Measurements from ENCODE around the gene TSPAN7.

TSPAN7 gene

GRCh38 chrX:38643903-38644302 is 82.6 kb downstream of the TSPAN7 start:
- no peaks in the 10 kb centered on the region for H3K36me3 ChIP-seq (ENCODE audit: insufficient read depth, low read length)
- H2AFZ ChIP-seq (ENCODE audit: low read length, unreplicated experiment) = no peak overlapping the region
- peaks cover 7% of the 10 kb centered on the region for H3K27me3 ChIP-seq (ENCODE audit: insufficient read depth, low read length)
- no peak overlapping the region for H3K27ac ChIP-seq (ENCODE audit: low read depth, low read length)
- H3K4me1 ChIP-seq (ENCODE audit: control insufficient read depth, insufficient read depth, low read length, unreplicated experiment) = no peaks in the 10 kb centered on the region
- no peaks in the 10 kb centered on the region for H3K79me2 ChIP-seq (ENCODE audit: control insufficient read depth, insufficient read depth, low read length, unreplicated experiment)
- H3K4me3 ChIP-seq (ENCODE audit: low read depth, low read length) = no peak overlapping the region

- Histone ChIP-seq H3K27ac (ENCODE audit: low read depth, low read length) (no peak overlapping the region), H3K36me3 (ENCODE audit: insufficient read depth, low read length) (no peaks in the 10 kb centered on the region), H2AFZ (ENCODE audit: low read length, unreplicated experiment) (no peak overlapping the region), H3K4me3 (ENCODE audit: low read depth, low read length) (no peak overlapping the region), H3K27me3 (ENCODE audit: insufficient read depth, low read length) (peaks cover 7% of the 10 kb centered on the region), H3K4me1 (ENCODE audit: control insufficient read depth, insufficient read depth, low read length, unreplicated experiment) (no peaks in the 10 kb centered on the region), H3K79me2 (ENCODE audit: control insufficient read depth, insufficient read depth, low read length, unreplicated experiment) (no peaks in the 10 kb centered on the region)
Measured at GRCh38 chrX:38646129-38646528, 84.8 kb downstream of the TSPAN7 start.

GRCh38 chrX:38649221-38649620 is 87.9 kb downstream of the TSPAN7 start:
- Histone ChIP-seq H3K4me3 (ENCODE audit: low read depth, low read length) (no peak overlapping the region), H3K79me2 (ENCODE audit: control insufficient read depth, insufficient read depth, low read length, unreplicated experiment) (no peaks in the 10 kb centered on the region), H2AFZ (ENCODE audit: low read length, unreplicated experiment) (no peak overlapping the region), H3K4me1 (ENCODE audit: control insufficient read depth, insufficient read depth, low read length, unreplicated experiment) (no peaks in the 10 kb centered on the region), H3K27me3 (ENCODE audit: insufficient read depth, low read length) (no peaks in the 10 kb centered on the region), H3K27ac (ENCODE audit: low read depth, low read length) (no peak overlapping the region), H3K36me3 (ENCODE audit: insufficient read depth, low read length) (no peaks in the 10 kb centered on the region)

GRCh38 chrX:38649674-38650647 is 88.6 kb downstream of the TSPAN7 start:
- H3K4me3 ChIP-seq (ENCODE audit: low read depth, low read length) = no peak overlapping the region
- H3K27me3 ChIP-seq (ENCODE audit: insufficient read depth, low read length) = no peaks in the 10 kb centered on the region
- H3K4me1 ChIP-seq (ENCODE audit: control insufficient read depth, insufficient read depth, low read length, unreplicated experiment) = no peaks in the 10 kb centered on the region

GRCh38 chrX:38651625-38652601 is 90.6 kb downstream of the TSPAN7 start:
- Histone ChIP-seq H3K4me3 (ENCODE audit: low read depth, low read length) (no peak overlapping the region), H3K79me2 (ENCODE audit: control insufficient read depth, insufficient read depth, low read length, unreplicated experiment) (no peaks in the 10 kb centered on the region), H3K4me1 (ENCODE audit: control insufficient read depth, insufficient read depth, low read length, unreplicated experiment) (no peaks in the 10 kb centered on the region), H2AFZ (ENCODE audit: low read length, unreplicated experiment) (no peak overlapping the region), H3K27ac (ENCODE audit: low read depth, low read length) (no peak overlapping the region), H3K27me3 (ENCODE audit: insufficient read depth, low read length) (no peaks in the 10 kb centered on the region), H3K36me3 (ENCODE audit: insufficient read depth, low read length) (no peaks in the 10 kb centered on the region)

More at GRCh38 chrX:38649674-38650647, 88.6 kb downstream of the TSPAN7 start:
- Histone ChIP-seq H2AFZ (ENCODE audit: low read length, unreplicated experiment) (no peak overlapping the region), H3K36me3 (ENCODE audit: insufficient read depth, low read length) (no peaks in the 10 kb centered on the region), H3K79me2 (ENCODE audit: control insufficient read depth, insufficient read depth, low read length, unreplicated experiment) (no peaks in the 10 kb centered on the region), H3K27ac (ENCODE audit: low read depth, low read length) (no peak overlapping the region)

GRCh38 chrX:38652934-38653442 is 91.6 kb downstream of the TSPAN7 start:
- Histone ChIP-seq H3K4me3 (ENCODE audit: low read depth, low read length) (no peak overlapping the region), H3K79me2 (ENCODE audit: control insufficient read depth, insufficient read depth, low read length, unreplicated experiment) (no peaks in the 10 kb centered on the region), H3K4me1 (ENCODE audit: control insufficient read depth, insufficient read depth, low read length, unreplicated experiment) (no peaks in the 10 kb centered on the region)

GRCh38 chrX:38654302-38654701 is 93.0 kb downstream of the TSPAN7 start:
- no peaks in the 10 kb centered on the region for H3K36me3 ChIP-seq (ENCODE audit: insufficient read depth, low read length)
- H3K27me3 ChIP-seq (ENCODE audit: insufficient read depth, low read length) = no peaks in the 10 kb centered on the region
- no peak overlapping the region for H3K4me3 ChIP-seq (ENCODE audit: low read depth, low read length)
- no peak overlapping the region for H3K27ac ChIP-seq (ENCODE audit: low read depth, low read length)
- H2AFZ ChIP-seq (ENCODE audit: low read length, unreplicated experiment) = no peak overlapping the region
- no peaks in the 10 kb centered on the region for H3K79me2 ChIP-seq (ENCODE audit: control insufficient read depth, insufficient read depth, low read length, unreplicated experiment)
- H3K4me1 ChIP-seq (ENCODE audit: control insufficient read depth, insufficient read depth, low read length, unreplicated experiment) = no peaks in the 10 kb centered on the region

More at GRCh38 chrX:38652934-38653442, 91.6 kb downstream of the TSPAN7 start:
- no peak overlapping the region for H2AFZ ChIP-seq (ENCODE audit: low read length, unreplicated experiment)
- H3K36me3 ChIP-seq (ENCODE audit: insufficient read depth, low read length) = no peaks in the 10 kb centered on the region
- no peaks in the 10 kb centered on the region for H3K27me3 ChIP-seq (ENCODE audit: insufficient read depth, low read length)
- no peak overlapping the region for H3K27ac ChIP-seq (ENCODE audit: low read depth, low read length)

GRCh38 chrX:38656350-38656915 is 95.1 kb downstream of the TSPAN7 start:
- H3K36me3 ChIP-seq (ENCODE audit: insufficient read depth, low read length) = no peaks in the 10 kb centered on the region
- no peaks in the 10 kb centered on the region for H3K4me1 ChIP-seq (ENCODE audit: control insufficient read depth, insufficient read depth, low read length, unreplicated experiment)
- H3K4me3 ChIP-seq (ENCODE audit: low read depth, low read length) = no peak overlapping the region
- no peak overlapping the region for H3K27ac ChIP-seq (ENCODE audit: low read depth, low read length)
- no peaks in the 10 kb centered on the region for H3K79me2 ChIP-seq (ENCODE audit: control insufficient read depth, insufficient read depth, low read length, unreplicated experiment)
- H2AFZ ChIP-seq (ENCODE audit: low read length, unreplicated experiment) = no peak overlapping the region
- H3K27me3 ChIP-seq (ENCODE audit: insufficient read depth, low read length) = no peaks in the 10 kb centered on the region

- Histone ChIP-seq H3K4me1 (ENCODE audit: control insufficient read depth, insufficient read depth, low read length, unreplicated experiment) (no peaks in the 10 kb centered on the region), H2AFZ (ENCODE audit: low read length, unreplicated experiment) (no peak overlapping the region), H3K27ac (ENCODE audit: low read depth, low read length) (no peak overlapping the region)
Measured at GRCh38 chrX:38657562-38657961, 96.2 kb downstream of the TSPAN7 start.

More at GRCh38 chrX:38657562-38657961, 96.2 kb downstream of the TSPAN7 start:
- no peaks in the 10 kb centered on the region for H3K27me3 ChIP-seq (ENCODE audit: insufficient read depth, low read length)
- no peak overlapping the region for H3K4me3 ChIP-seq (ENCODE audit: low read depth, low read length)
- H3K79me2 ChIP-seq (ENCODE audit: control insufficient read depth, insufficient read depth, low read length, unreplicated experiment) = no peaks in the 10 kb centered on the region
- H3K36me3 ChIP-seq (ENCODE audit: insufficient read depth, low read length) = no peaks in the 10 kb centered on the region

Data from ACC112 (cell line).